Activated T-cell treated with anti-CD3 and anti-CD28 coated beads, Interleukin-2, amount 50 U/mL, for 1 hour (primary cell): ENCODE measurements around the gene AGPAT3.
"Not testable (repeated sequence)": the region's sequence is repeated elsewhere in the genome, so short reads cannot be mapped to it uniquely, and the experiment has no call there.

Source experiments
- DNase-seq: peaks from one replicate; pipeline ENCODE4 v3.0.0-alpha.2; 2020

Gene AGPAT3

DNA sequence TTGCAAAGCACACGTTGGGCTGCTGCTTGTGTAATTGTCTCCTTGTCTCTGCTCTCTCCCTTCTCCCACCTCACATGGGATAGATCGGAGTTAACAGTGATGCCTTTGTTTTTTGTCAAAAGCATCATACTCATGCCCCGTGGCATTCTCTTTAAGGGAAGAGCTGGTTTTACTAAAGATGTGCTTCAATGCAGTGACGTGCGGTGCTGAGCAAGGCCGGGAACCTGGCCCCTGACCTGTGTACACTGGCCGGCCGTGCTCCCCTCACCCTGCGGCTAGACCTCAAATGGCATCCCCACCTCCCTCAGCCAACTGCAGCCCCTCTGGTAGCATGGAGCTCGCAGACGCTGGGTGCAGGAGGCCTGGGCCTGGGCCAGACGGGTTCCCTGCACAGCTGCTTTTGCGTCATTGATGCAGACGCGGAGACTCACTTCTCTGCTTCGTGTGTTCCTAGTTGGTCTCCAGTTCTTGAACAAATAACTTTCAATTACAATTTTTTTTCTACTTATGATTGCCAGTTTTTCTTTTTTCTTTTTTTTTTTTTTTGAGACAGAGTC is 19.9 kb downstream of the AGPAT3 start:
- DNase-seq = no peak

DNA sequence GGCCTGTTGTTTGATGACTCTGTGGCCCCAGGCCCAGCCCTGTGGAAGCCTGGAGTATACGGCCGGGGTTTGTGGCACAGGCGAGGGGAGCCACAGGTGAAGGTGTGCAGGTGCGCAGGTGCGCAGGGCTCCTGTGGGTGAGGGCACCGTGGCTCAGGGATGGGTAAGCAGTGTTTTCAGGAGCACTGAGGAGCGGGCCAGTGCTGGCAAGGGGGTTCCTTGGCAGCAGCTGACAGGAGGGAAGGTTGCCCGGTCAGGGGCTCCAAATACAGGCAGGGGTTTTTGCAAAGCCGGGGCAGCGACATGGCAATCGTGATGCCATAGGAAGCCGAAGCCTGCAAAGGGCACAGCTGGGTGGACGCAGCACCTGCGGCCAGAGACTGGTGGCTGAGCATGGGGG is 20.7 kb downstream of the AGPAT3 start:
- no peak for DNase-seq

DNA sequence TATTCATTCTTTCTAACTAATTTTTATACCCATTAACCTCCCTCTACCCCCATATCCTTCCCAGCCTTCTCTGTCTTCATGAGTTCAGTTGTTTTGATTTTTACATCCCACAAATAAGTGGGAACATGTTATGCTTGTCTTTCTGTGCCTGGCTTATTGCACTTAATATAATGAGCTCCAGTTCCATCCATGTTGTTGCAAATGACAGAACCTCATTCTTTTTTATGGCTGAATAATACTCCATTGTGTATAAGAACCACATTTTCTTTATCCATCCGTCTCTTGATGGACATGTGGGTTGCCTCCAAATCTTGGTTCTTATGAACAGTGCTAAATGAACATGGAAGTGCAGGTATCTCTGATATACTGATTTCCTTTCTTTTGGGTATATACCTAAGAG is 21.5 kb downstream of the AGPAT3 start:
- DNase-seq = no peak

DNA sequence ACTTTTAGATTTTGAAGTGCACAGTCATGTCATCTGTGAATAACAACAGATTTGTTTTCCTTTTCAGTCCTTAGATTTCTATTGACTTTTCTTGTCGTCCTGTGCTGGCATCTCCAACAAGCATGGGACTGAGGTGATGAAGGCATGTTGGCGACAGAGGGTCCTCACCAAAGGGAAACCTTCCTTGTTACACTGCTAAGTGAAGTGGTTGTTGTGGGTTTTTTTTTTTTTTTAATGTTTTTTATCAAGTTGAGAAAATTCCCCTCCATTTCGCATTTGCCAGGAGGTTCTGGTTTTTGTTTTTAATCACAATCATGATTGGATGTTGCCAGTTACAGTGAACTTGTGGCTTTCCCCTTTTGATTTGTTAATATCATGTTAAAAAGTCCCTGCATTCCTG is 24.0 kb downstream of the AGPAT3 start:
- no peak for DNase-seq

DNA sequence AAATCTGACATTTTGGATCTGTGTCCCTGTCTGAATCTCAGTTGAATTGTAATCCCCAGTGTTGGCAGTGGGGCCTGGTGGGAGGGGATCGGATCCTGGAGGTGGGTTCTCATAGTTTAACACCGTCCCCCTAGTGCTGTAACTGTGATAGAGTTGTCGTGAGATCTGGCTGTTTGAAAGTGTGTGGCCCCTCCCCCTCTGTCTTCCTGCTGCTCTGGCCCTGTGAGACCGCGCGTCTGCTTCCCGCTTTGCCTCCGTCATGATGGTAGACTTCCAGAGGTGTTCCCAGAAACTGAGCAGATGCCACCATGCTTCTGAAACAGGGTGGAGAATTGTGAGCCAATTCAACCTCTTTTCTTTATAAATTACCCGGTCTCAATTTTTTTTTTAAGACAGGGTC is 25.0 kb downstream of the AGPAT3 start:
- no peak for DNase-seq

DNA sequence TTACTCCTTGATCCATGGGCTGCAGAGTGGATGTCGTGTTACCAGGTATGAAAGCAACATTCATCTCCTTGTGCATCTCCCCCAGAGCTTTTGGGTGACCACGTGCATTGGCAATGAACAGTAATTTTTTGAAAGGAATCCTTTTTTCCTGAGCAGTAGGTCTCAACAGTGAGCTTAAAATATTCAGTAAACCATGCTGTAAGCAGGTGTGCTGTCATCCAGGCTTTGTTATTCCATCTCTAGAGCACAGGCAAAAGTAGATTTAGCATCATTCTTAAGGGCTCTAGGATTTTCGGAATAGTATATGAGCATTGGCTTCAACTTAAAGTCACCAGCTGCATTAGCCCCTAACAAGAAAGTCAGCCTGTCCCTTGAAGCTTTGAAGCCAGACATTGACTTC is 27.3 kb downstream of the AGPAT3 start:
- no peak for DNase-seq

DNA sequence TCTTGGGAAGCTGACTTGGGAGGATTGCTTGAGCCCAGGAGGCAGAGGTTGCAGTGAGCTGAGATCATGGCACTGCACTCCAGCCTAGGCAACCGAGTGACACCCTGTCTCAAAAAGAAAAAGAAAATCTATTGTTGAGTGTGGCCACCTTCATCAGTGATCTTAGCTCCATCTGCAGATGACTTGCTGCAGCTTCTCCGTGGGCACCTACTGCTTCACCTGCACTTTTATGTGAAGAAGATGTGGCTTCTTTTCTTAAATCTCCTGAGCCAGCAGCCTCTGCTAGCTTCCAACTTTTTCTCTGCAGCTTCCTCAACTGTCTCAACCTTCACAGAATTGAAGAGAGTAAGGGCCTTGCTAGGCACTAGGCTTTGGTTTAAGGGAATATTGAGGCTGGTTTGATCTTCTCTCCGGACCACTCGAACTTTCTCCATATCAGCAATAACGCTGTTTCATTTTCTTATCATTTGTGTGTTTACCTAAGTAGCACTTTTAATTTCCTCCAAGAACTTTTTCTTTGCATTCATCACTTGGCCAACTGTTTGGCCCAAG is 28.0 kb downstream of the AGPAT3 start:
- no peak for DNase-seq

DNA sequence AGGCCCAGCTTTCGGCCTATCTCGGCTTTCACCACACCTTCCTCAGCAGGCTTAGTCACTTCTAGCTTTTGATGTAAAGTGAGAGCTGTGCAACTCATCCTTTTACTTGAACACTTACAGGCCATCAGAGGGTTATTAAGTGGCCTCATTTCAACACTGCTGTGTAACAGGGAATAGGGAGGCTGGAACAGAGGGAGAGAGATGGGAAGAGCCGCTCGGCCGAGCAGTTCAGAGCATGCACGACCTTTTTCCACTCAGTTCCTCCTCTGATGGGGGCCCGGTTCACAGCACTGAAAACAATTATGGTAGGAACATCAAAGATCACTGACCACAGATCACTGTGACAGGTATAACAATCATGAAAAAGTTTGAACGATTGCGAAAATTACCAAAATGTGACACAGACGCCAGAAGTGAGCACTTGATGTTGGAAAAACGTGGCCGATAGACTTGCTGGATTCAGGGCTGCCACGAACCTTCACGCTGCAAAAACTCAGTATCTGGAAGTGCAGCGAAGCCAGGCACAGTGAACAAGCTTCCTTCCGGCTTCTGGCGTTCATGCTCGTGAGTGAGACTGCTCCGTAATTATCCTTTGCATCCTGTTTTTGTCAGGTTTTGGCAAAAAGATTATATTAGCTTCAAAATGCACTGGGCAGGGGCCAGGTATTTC is 28.6 kb downstream of the AGPAT3 start:
- no peak for DNase-seq

DNA sequence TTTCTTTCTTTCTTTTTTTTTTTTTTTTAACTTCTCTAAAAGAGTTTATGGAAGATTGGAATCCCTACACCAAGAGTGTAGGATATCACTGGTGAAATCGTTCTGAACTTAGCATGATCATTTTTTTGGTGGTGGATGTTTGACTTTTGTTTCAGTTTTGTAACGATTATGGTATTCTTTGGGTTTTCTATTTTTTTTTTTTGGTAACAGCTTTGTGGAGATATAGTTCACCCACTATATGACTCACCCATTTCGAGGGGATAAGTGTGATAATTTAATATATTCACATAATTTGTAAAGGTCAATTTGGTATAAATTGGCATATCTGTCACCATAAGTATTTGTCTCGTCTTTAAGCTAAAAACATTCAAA is 29.2 kb downstream of the AGPAT3 start:
- no peak for DNase-seq

DNA sequence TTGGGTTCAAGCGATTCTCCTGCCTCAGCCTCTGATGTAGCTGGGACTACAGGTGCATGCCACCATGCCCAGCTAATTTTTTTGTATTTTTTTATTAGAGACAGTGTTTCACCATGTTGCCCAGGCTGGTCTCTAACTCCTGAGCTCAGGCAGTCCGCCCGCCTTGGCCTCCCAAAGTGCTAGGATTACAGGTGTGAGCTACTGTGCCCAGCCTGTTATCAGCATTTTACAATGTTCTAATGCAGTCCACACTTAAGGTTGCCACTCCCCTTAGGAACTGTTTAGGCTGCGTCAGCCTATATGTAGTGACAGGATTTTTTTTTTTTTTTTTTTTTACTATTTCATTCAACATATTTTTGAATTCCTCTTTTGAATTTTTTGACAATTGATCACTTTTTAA is 30.2 kb downstream of the AGPAT3 start:
- no peak for DNase-seq

DNA sequence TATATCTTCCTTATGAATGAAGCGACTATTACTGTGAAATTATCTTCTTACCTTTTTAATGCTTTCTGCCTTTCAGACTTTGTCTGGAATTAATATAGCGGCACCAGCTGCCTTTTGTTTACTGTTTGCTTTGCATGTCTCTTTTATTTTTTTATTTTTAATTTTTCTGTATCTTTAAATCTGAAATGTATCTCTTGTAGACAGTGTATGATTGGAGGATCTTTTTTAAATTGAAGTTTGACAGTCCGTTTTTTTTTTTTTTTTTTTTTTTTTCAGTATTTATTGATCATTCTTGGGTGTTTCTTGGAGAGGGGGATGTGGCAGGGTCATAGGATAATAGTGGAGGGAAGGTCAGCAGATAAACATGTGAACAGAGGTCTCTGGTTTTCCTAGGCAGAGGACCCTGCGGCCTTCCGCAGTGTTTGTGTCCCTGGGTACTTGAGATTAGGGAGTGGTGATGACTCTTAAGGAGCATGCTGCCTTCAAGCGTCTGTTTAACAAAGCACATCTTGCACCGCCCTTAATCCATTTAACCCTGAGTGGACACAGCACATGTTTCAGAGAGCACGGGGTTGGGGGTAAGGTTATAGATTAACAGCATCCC is 31.8 kb downstream of the AGPAT3 start:
- not testable (repeated sequence) for DNase-seq

DNA sequence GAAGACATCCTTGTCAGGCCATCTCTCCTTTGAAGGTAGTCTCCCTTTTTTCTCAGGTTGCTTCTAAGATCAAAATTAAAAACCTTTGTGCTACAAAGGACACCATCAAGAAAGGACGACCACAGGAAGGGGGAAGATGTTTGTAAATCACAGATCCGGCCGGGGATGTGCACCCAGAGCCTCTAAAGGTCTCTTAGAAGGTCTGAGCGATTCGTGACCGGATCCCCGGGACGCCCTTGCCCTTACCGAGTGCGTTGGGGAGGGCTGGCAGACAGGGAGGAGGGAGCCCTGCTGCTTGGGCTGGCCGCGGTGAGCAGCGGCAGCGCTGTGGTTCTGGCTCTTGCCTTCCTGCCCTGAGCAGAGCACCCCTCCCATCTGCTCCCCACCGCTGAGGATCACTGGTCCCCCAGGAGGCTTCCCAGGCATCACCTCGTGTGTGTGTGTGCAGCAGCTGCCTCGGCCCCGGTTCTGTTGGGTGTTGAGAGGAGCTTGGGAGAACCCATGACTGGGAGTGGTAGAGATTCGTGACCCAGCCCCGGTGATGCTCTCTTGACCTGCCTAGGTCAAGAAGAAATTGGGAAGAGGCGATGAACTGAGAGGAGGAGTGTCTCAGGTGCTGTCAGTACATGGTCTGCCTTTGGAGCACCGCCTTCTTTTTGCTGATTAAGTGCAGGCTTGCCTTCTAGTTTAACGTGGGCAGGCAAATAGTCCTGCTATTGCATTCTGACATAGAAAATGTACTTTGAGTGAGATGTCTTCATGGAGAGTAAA is 34.5 kb downstream of the AGPAT3 start:
- DNase-seq = no peak

DNA sequence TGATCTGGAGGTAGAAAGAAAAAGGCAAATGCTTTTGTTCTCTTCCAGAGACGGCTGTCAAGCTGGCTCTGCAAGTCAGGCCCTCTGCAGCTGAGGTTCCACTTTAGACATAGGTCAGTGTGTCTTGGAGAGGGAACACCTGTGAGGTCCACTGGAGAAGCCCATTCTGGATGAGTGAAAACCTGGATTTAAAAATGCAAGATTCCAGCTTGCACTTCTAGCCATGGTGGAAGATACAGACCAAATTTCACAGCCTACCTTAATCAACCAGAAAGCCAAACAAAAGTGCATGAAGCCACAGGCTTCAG is 35.0 kb downstream of the AGPAT3 start:
- DNase-seq = no peak

DNA sequence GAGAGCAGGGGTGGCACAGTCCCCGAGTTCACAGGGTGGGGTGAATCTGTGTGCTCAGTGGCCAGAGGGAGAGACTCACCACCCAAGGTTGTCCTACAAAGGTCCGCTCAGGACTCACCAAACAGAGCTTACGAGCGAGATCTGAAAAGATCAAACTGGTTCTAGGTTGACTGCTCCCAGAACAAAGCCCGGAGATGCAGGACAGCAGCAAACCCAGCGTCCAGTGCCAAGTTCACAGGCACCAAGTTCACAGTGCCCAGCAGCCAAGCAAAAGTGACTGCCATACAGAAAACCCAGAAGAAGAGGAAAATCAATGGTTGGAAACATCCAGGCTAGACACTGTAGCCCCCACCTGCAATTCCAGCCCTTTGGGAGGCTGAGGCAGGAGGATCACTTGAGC is 35.7 kb downstream of the AGPAT3 start:
- DNase-seq = no peak

DNA sequence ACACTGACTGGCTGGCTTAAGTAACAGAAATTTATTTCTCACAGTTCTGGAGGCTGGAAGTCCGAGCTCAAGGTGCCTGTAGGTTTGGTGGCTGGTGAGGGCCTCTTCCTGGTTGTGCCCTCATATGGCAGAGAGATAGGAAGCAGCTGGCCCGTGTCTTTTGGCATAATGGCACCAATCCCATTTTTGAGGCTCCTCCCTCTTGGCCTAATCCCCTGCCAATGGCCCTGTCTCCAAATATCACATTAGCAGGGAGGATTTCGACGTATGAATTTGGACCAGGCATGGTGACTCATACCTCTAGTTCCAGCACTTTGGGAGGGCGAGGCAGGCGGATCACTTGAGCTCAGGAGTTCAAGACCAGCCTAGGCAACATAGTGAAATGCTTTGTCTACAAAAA is 37.4 kb downstream of the AGPAT3 start:
- no peak for DNase-seq

DNA sequence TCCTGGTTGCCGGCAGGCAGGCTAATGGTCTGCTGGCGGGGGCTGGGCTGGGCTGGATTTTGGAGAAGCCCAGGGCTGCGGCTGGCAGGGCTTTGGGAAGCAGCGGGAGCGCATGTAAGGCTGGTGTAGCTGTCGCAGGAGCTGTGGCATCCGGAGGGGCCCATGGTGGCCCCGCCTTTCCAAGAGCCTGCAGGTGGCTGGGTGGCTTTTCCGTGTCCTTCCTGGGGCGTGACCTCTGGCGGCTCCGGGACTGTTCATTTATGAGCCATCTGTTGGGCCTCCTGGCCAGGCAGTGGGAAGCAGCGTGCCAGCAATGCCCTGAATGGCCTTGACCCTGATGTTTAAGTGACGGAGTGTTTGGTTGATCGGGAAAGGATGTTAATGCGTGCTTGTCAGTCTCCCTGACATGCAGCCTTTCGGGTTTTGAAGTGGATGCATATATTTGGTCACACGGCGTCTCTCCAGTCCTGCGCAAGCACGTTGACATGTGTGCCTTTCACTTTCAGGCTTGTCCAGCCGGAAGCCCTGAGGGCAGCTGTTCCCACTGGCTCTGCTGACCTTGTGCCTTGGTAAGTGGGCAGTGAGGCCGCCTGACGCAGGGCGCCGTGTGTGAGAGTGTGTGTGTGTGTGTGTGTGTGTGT is 38.5 kb downstream of the AGPAT3 start:
- DNase-seq = no peak

DNA sequence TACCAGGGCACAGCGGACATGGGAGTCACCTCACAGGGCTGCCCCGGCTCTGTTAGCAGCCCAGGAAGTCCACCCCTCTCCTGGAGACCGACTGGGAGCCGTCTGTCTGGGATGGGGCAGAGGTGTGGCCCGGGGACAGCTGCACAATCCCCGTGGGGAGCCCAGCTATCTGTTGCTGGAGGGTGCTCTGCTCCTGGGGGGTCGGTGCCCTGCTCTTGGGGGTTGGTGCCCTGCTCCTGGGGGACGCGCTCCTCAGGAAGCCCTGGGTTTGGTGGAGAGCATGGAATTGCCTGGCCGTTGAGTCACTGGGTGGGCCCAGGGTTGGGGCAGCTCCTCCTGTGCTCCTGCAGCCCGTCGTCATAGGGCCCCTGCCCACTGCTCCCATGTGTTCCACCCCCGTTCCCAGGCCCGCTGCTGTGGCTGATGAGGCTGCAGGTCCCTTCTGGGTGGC is 39.3 kb downstream of the AGPAT3 start:
- DNase-seq = no peak

DNA sequence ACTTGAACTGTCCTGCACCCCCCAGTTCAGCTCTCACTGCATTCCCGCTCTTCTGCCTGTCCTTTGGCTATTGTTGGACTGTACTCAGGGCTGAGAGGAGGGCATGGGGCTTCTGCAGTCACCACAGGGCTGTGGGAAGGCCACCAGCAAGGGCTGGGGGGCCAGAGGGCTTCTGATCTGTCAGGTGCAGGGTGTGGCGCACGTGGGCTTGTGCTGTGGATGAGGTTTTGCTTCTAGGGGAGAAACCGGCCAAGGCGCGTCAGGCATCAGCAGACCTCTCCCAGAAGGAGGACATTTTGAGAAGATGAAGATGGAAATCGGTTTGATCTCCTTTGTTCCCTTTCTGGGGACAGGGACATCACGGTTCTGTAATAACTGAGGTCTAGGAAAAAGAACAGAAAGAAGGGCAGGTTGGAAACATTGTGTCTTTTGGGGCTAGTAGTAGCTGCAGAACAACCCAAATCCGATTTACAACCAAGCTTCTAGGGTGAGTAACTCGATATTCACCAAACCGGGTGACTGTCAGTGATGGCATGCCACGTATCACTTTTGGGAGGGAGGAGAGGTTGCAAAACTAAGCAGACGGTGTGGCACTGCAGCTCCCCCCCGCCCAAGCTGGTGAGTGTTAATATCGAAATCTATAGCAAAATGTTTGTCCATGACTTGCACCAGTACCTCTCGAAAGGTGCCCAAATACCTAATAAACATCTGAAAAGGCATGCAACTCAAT is 40.9 kb downstream of the AGPAT3 start:
- no peak for DNase-seq

DNA sequence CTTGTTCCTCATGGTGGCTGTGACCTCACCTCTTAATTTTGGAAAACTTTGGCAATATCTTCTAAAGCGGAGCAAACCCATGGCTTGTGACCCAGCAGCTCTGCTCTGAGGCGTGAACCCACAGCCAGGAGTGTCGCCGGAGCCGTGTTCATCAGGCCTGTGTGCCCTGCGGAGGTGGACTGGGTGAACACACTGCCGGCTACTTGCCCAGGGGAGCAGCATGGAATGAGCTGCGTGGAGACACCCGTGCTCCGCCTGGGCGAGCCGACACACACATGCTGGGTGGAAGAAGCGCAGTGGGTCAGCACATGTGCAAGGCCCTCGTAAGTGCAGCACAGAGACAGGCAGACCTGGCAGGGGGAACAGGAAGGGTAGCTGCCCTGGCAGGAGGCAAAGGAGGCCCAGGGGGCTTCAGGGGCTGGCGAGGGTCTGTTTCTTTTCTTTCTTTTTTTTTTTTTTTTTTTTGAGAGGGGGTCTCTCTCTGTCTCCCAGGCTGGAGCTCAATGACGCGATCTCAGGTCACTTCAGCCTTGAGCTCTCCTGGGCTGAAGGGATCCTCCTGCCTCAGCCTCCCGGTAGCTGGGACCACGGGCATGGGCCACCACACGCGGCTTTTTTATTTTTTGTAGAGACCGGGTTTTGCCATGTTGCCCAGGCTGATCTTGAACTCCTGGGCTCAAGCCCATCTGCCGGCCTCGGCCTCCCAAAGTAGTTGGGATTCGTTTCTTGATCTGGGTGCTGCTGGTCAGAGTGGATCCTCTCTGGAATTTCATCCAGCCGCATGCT is 41.8 kb downstream of the AGPAT3 start:
- no peak for DNase-seq

DNA sequence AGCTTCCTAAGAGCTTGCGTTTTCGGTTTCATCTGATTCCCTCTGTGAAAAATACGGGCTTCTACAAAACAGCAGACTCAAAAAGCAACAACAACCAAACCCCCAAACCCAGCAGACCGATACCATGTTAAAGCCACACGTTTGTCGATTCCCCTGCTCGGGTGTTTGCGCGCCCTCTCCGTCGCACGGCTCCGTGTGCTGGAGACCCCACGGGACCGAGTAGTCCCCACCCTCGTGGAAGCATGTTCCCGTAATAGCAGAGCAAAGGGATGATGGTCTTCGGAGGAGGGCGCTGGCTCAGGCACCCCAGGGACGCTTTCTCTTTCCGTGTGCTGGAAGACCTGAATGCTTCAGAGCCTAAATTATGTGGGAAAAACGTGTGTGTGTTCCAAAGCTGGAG is 42.7 kb downstream of the AGPAT3 start:
- no peak for DNase-seq

DNA sequence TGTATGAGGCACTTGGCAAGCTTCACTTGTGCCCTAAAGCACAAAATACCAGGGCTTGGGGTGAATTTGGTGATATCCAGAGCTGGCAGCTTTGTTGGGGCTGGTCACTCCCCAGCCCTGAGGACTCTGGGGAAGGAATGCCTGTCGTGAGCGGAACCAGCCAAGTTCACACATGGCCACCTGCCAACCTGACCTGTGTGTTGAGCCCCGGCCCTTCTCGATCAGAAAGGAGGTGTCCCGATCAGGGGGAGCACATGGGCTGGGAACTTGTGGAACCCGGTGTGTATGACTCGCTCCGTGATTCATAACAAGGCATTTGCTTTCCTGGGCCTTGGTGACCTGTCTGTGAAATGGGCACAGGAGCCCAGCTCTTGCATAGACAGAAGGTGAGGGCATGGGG is 43.1 kb downstream of the AGPAT3 start:
- DNase-seq = no peak
